Cortex of kidney (tissue), 1 donor: Measurements from ENCODE around the gene NFAT5.

Source experiments
- DNase-seq: peaks from one replicate; lab custom pipeline; 2025; lab: John Stamatoyannopoulos, UW

Gene NFAT5

DNA sequence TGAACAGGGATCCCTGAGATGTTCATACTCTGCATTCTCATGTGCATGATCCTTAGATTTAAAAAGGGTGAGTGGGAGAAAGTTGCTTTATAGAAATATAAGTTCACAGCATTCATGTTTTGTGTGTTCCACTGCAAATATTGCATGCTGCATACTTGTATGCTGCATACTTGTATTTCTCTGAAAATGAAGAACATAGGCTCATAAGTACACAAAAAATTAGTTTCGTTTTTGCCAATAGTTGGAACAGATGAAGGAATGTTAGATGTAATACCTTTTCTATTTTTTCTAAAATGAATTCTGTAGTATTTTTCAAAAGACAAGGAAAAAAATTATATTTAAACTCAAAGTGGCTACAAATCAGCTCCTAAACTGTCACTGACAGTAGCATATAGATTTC lies 79.0 kb downstream of the NFAT5 start:
- DNase-seq: no peak

DNA sequence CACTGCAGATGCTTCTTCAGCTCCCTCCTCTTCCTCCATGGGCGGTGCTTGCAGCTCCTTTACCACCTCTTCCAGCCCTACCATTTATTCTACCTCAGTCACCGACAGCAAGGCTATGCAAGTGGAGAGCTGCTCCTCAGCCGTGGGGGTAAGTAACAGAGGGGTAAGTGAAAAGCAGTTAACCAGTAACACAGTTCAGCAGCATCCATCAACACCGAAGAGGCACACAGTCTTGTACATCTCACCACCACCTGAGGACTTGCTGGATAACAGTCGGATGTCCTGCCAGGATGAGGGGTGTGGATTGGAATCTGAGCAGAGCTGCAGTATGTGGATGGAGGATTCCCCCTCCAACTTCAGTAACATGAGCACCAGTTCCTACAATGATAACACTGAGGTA lies 81.3 kb downstream of the NFAT5 start:
- DNase-seq: no peak

DNA sequence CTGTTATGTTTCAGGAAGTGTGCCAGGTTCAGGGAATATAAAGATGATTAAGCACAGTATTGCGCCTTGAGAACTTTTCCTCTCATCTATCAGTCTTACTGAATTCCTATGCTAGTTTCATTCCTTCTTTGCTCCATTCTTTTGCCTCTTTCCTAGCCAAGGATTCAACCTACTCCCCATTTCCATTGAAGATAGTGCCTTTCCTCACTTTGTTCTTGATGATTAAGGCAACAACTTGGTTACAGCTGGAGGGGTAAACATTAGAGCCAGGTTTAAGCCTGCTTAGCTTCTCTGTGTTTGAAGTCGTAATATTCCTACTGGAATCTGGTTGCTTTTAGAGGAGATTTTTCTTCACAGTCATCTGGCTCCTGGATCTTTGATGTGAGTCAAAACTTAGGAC lies 85.5 kb downstream of the NFAT5 start:
- no peak for DNase-seq

DNA sequence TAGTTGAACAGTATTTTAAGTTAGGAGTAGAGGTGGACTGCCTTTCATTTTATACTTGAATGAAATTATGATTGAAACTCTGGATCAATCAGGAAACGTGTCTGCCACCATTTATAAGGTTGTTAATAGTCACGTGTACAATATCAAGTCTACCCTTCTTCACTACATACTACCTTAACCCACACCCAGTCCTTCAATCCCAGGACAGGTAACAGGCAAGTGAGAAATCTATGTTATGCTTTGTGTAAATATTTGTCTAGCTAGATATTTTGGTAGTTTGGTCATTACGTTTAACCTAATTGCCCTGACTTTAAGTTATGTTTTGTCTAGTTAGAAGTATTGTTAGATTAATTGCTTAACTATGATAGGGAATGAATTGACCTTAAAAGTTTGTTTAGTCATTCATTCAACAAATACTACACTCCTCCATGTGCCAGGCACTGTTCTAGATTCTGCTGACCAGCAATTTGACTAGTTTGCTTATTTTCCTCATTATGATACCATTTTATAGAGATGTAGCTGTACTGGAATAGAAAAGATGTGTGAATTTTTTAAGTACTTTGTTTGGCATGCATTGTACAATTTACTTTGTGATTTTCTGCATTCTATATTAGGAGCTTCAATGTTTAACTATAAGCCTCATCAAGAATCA lies 88.6 kb downstream of the NFAT5 start:
- DNase-seq: no peak

DNA sequence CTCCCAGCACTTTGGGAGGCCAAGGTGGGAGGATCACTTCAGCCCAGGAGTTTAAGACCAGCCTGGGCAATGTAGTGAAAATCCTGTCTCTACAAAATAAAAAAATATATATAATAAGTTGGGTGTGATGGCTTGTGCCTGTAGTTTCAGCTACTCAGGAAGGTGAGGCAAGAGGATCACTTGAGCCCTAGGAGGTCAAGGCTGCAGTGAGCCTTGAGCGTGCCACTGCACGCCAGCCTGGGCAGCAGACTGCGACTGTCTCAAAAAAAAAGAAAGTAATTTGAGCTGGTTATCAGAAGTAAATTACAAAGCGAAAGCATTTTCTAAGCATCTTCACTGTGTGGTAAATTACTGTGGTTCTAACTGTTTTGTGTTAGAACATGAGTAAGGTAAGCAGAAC lies 94.4 kb downstream of the NFAT5 start:
- no peak for DNase-seq

DNA sequence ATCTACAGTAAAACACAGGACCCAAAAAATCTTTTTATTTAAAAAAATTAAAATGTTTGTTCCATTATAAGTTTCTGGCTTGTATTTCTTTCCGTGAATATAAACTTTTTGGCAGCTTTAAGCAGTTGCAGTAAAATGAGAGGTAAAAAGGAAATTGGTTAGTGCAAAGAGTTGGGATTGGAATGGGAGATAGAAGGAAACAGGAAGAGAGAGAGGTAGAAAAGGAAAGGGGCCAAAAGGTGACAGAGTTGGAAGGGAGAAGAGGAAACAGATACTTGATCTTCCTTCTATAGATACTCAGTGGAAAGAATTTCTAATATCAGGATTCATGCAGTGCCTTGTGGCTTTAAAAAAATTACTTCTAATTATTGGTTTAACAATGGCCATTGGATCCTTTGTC lies 97.1 kb downstream of the NFAT5 start:
- DNase-seq: no peak

DNA sequence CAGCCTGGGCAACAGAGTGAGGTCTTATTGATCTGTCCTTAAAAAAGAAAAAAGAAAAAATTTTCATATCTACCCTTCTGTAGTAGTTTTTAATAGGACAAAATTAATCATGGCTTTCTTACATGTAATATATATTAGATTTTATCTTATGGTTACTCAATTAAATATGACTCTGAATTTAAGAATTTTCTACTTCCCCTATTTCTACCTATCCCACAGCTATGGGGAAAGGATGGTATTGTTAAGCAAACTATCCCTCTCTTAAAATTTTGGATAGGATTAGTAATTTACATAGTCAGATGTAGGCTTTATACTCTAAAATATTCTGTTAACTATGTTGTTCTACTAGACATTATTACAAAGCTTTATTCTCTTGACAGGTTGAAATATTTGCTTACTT lies 98.1 kb downstream of the NFAT5 start:
- DNase-seq: no peak

DNA sequence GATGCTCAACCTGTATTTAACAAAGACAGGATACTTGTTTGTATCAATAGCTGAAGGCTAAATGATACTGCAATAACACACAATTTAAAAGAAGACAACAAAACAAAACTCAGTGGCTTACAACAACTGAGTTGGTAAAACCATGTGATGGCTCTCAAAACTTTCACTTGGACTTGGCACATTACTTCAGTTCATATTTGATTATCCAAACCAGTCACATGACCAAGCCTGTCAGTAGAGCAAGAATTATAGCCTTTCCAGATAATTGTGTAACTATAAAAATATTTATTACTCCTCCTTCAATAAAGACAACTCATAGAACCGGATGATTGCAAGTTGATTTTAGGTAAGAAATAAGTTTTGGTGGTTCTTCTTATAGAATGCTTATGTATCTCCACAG lies 103.8 kb downstream of the NFAT5 start:
- no peak for DNase-seq

DNA sequence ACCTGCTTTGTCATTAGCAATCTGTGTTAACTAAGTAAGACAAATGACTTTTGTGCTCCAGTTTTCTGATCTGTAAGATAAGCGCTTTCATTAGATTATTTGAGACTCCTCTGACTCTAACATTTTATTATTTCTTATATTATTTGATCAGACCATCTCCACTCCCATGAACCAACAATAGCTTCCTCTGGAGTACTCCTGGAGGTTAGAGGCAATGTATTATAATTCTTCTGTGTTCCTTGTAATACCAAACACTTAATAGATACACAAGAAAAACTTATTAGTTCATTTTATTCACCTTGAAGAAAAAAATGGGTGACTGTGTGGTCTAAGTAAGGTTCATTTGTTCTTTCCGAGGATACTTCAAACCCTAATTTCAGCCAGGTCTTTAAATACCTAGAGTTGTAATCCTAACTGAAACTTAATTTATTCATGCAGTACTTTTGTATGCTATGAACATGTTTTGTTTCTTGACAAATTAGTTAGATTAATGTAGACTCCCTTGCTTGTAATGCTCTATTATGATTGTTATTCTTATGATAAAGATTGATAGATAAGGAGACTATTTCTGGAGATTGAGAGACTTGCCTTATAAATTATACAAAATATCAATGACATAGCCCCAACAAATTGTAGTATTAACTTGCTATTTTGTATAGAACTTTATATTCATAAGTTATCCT lies 106.7 kb downstream of the NFAT5 start:
- DNase-seq: no peak

DNA sequence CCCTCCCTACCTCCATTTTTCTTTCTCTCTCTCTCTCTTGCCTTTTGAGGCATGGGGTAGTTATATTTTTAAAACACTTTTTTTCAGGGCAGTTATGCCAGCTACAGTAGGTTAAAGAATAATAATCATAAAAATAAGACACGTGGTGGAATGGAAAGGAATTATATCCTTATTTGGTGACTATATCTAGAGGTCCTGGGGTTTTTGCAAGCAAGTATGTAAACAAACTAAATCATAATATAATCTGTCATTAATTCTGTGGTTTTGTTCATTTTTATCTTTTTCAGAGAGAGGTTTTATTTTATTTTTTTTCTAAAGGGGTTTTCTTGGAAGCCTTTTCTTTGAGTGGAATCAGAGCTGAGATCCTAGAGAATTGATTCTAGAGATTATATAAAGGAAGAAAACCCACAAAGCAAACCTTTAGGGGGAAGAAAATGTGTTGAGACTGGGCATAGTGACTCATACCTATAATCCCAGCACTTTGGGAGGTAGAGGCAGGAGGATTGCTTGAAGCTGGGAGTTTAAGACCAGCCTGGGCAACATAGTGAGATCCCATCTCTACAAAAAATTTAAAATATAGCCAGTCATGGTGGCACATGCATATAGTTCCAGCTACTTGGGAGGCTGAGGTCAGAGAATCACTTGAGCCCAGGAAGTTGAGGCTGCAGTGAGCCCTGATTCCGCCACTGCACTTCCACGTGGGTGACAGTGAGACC lies 107.4 kb downstream of the NFAT5 start:
- DNase-seq: no peak

DNA sequence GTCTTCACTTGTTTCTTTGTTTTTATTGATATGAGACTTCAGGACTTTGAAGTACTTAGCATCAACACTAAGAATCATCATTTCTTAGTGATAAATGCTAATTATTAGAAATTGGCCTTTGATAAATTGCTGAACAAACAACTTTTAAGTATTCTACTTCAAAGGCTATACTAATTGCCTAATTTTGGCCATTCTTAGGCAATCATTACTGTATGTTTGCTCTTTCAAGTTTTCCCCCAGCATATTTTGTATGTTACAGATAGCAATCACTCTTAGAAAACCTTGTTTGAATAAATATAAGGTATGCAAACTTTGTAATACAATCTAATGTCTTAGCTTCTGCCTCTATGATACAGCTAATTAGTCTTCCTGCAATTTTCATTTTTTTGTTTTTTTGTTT lies 114.6 kb downstream of the NFAT5 start:
- no peak for DNase-seq

DNA sequence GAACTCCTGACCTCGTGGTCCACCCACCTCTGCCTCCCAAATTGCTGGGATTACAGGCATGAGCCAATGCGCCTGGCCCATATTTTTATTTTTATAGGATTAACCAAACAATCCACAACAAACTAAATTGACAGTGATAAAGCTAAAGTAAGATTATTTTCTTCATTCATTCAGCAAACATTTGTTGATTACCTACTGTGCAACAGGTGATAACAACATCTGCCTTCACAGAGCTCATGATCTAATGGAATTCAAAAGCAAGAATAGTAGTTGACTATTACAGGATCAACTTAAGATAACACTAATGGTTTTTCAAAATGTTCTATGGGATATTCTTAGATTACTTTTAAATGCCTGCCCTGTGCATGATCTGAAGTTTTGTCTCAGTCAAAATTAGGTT lies 122.8 kb downstream of the NFAT5 start:
- DNase-seq: no peak

DNA sequence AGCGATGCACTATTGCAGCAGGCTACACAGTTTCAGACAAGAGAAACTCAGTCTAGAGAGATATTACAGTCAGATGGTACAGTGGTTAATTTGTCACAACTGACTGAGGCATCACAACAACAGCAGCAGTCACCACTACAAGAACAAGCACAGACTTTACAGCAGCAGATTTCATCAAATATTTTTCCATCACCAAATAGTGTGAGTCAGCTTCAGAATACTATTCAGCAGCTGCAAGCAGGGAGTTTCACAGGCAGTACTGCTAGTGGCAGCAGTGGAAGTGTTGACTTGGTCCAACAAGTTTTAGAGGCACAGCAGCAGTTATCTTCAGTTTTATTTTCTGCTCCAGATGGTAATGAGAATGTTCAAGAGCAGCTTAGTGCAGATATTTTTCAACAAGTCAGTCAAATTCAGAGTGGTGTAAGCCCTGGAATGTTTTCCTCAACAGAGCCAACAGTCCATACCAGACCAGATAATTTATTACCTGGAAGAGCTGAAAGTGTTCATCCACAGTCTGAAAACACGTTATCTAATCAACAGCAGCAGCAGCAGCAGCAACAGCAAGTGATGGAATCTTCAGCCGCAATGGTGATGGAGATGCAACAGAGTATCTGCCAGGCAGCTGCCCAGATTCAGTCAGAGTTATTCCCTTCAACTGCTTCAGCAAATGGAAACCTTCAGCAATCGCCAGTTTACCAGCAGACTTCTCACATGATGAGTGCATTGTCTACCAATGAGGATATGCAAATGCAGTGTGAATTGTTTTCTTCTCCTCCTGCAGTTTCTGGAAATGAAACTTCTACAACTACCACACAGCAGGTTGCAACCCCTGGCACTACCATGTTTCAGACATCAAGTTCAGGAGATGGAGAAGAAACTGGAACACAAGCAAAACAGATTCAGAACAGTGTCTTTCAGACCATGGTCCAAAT lies 126.5 kb downstream of the NFAT5 start:
- DNase-seq: no peak

DNA sequence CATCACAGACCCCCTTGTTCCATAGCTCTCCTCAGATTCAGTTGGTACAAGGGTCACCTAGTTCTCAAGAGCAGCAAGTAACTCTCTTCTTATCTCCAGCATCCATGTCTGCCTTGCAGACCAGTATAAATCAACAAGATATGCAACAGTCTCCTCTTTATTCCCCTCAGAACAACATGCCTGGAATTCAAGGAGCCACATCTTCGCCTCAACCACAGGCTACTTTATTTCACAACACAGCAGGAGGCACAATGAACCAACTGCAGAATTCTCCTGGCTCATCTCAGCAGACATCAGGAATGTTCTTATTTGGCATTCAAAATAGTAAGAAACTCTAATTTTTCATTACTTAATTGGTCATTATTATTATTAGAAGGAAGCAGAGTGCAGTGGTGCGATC lies 128.2 kb downstream of the NFAT5 start:
- no peak for DNase-seq

DNA sequence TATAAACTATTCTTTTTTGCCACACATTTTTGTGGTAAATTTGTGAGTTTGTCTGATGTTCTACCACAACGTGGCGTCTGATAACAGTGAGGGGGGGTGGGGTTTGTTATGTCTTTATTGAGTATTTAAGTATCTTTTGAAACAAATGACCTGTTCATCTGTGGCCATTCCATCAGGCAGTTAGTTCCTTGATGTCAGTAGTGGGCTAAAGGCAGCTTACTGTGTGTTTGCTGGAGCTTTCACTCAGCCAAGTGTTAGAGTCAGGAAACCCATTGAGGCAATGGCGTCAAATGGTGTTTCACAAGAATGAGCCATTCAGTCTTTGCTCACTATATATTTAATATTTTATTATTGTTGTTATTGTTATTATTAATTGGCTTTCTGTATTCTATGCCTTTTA lies 132.6 kb downstream of the NFAT5 start:
- no peak for DNase-seq

DNA sequence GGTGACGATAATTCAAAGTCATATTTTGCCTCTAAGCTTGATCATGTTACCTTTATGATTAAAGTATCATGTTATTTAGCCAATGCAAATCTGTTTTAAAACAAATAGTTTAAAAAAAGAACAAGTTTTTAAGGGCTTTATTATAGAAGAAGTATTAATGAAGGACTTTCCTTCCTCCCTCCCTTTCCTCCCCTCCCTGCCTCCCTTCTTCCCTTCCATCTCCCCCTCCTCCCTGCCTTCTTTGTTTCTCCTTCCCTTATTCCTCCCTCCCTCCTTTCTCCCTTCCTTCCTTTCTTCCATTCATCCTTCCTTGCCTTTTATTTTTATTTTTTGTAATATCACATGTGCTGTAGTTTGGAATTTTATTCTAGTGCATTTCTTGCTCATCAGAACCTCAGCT lies 134.1 kb downstream of the NFAT5 start:
- DNase-seq: no peak

DNA sequence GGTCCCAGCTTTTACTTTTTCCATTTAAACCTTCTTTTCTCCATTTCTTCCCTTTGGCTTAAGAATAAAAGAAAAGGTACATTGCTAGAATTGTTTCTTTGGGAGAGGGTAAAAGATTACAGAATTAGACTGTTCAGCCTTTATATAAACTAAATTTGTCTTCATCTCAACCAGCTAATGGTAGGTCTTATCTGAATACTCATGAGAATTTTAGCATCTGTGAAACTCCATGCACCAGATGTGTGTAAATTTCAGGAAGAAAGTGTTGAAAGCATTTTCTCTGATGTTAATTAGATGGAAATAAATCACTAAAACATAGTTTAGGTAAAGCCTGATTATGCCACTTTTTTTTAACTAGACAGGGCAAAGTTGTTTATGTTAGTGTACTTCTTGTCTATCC lies 135.7 kb downstream of the NFAT5 start:
- no peak for DNase-seq

DNA sequence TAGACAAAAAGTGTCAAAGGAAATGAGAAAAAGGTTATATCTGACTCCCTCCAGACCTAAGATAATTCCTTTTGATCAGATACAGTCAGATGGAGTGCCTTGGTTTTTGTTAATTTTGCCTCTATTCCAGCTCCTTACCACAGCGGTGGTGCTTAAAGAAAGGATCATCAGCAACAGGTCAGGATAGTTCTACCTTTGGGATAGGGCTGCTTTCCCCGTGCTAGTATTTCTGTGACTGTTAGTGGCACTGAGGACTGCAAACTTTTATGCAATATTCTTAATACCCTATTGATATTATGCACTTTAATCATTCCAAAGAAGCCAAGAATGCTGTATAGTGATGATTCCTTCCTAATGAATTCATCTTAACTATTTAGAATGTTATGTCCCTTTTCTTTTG lies 136.1 kb downstream of the NFAT5 start:
- DNase-seq: no peak

DNA sequence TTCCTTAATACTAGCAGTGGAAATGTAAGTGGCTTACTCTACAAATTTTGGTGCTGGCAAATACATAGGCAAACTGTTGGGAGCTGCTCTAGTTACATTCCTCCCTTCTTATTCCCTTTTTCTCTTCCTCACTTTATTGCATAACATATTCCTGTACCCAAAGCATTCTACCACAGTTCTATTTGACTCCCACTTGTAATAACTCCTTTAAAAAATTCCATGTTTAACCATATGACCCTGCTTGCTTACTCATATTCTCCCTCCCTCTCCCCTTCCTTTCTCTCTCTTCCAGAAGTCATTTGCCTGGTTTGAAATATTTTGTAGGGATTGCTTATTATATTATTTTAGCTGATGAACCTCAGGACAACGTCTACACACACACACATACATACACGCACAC lies 137.9 kb downstream of the NFAT5 start:
- DNase-seq: no peak

DNA sequence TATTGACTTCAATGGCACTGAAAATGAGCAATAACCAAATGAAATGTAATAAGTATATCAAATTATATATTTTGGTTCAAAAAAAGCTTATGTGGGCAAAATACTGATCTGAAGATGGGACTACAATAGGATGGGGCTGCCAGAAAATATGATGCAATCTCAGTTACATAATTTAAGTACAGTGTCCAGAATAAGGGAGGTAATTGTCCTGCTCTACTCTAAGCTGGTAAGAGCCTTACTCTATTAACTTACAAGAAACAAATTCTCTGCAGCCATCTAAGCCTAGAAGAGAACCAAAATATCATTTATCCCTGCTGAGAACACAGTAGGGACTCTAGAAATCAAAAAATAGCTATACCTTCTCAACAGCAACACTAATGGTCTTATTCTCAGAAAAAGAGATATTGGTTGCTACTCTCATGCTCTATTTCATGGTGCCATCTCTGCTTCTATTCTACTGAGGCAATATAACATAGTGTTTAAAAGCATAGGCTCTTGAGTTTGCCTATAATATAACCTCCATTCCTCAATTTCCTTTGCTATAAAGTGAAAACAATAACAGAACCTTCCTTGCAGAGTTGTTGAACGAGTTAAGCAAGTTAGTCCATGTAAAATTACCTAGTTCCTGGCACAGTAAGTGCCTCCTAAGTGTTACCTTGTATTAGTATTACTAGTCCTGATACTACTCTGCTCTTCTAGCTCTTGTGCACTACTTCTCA lies 140.6 kb downstream of the NFAT5 start:
- no peak for DNase-seq

DNA sequence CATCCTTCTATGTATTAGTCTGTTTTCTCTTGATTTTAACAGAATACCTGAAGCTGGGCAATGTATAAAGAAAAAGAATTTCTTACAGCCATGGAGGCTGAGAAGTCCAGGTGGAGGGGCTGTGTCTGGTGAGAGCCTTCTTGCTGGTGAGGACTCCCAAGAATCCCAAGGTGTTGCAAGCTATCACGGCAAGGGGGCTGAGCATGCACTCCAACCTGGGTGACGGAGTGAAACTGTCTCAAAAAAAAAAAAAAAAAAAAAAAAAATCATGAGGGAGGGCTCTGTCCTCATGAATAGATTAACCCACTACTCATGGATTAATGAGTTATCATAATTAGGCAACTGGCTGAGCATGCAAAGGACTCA lies 141.2 kb downstream of the NFAT5 start:
- no peak for DNase-seq
